CD8-positive, alpha-beta memory T cell (primary cell): Measurements from ENCODE around the gene NT5C2. TPM values are rescaled to one million over a fixed set of nuclear protein-coding genes. Genes with fewer than 3 reads are reported as not detected.
A peak's percentile ranks its signal among the peaks of the same experiment; 100 is the strongest.
"Not testable (repeated sequence)": the region's sequence is repeated elsewhere in the genome, so short reads cannot be mapped to it uniquely, and the experiment has no call there.

Source experiments
- CTCF ChIA-PET: fragments of 350-600 bp; sonication (Branson Sonifier 250); formaldehyde crosslinking; loops from one replicate; lab custom pipeline; 2021; ENCODE audit warnings: antibody characterized with exemption; lab: Charles Lee
- POLR2A ChIA-PET: fragments of 350-600 bp; sonication (Branson Sonifier 250); formaldehyde crosslinking; loops from one replicate; lab custom pipeline; 2021; ENCODE audit warnings: antibody characterized with exemption; lab: Charles Lee
- DNase-seq, 5 donors: peaks; one replicate each; pipeline versions ENCODE4 v3.0.0 to v3.0.0-alpha.2; 2020 to 2022; ENCODE audit warnings: mixed read lengths in 1 of 5
- H3K27ac ChIP-seq: one replicate; pipeline ENCODE4 v1.7.0; 2013; ENCODE audit warnings: low read depth, mild to moderate bottlenecking, low read length, moderate library complexity
- H3K27me3 ChIP-seq: 2 replicates; pipeline ENCODE4 v1.7.0; 2013; ENCODE audit warnings: low read length, mild to moderate bottlenecking; ENCODE audit not compliant: insufficient read depth, poor library complexity, severe bottlenecking
- H3K36me3 ChIP-seq: 2 replicates; pipeline ENCODE4 v1.7.0; 2013; ENCODE audit warnings: mild to moderate bottlenecking, low read length, moderate library complexity; ENCODE audit not compliant: insufficient read depth
- H3K4me1 ChIP-seq: 2 replicates; pipeline ENCODE4 v1.7.0; 2013; ENCODE audit warnings: mild to moderate bottlenecking, low read length, moderate library complexity; ENCODE audit not compliant: insufficient read depth
- H3K4me3 ChIP-seq: 2 replicates; pipeline ENCODE4 v1.7.0; 2013; ENCODE audit warnings: mild to moderate bottlenecking, low read length
- H3K9me3 ChIP-seq: 2 replicates; pipeline ENCODE4 v1.7.0; 2013; ENCODE audit warnings: mild to moderate bottlenecking, low read length
- H3K27ac Mint-ChIP-seq, 8 donors: one replicate each; pipeline ENCODE4 v1.8.0; 2020 to 2021; ENCODE audit warnings: mixed read lengths in 8 of 8, mild to moderate bottlenecking in 6 of 8, inconsistent platforms in 3 of 8, moderate library complexity in 3 of 8
- H3K27me3 Mint-ChIP-seq, 2 donors: one replicate each; pipeline ENCODE4 v1.8.0; 2020 to 2021; ENCODE audit warnings: mixed read lengths in 2 of 2, mild to moderate bottlenecking in 1 of 2, moderate library complexity in 1 of 2
- H3K36me3 Mint-ChIP-seq, 3 donors: one replicate each; pipeline ENCODE4 v1.8.0; 2020 to 2021; ENCODE audit warnings: mixed read lengths in 3 of 3, inconsistent platforms in 1 of 3, mild to moderate bottlenecking in 1 of 3
- H3K4me1 Mint-ChIP-seq, 3 donors: one replicate each; pipeline ENCODE4 v1.8.0; 2020 to 2021; ENCODE audit warnings: mixed read lengths in 3 of 3, inconsistent platforms in 1 of 3, mild to moderate bottlenecking in 1 of 3
- H3K4me3 Mint-ChIP-seq, 7 donors: one replicate each; pipeline ENCODE4 v1.8.0; 2020 to 2021; ENCODE audit warnings: mixed read lengths in 7 of 7, mild to moderate bottlenecking in 6 of 7, moderate library complexity in 4 of 7, inconsistent platforms in 2 of 7
- H3K9me3 Mint-ChIP-seq, 5 donors: one replicate each; pipeline ENCODE4 v1.8.0; 2020 to 2022; ENCODE audit warnings: mixed read lengths in 5 of 5, mild to moderate bottlenecking in 3 of 5, moderate library complexity in 2 of 5, inconsistent platforms in 1 of 5
- polyA plus RNA-seq: library from polyadenylated mRNA; unstranded; fragments of 300-500 nt; fragmentation: Illumina TruSeq; gene quantifications from one replicate; pipeline ENCODE4 v1.2.3, GENCODE V29; 2021
- total RNA-seq, 2 experiments: library from RNA; stranded (reverse); gene quantifications; one replicate each; pipeline ENCODE4 v1.2.3, GENCODE V29; 2021

The NT5C2 gene
- total and polyA plus RNA-seq, 3 experiments from 2014 or later: 45.9 to 59.8 (median 49.7) TPM

- CTCF ChIA-PET, H3K27me3 ChIP-seq, H3K27ac Mint-ChIP-seq, DNase-seq, H3K36me3 ChIP-seq, H3K27ac ChIP-seq, H3K9me3 ChIP-seq, H3K4me3 ChIP-seq, POLR2A ChIA-PET, H3K27me3 Mint-ChIP-seq, H3K4me1 ChIP-seq, H3K4me3 Mint-ChIP-seq, H3K9me3 Mint-ChIP-seq: not testable (repeated sequence)
- Mint-ChIP-seq H3K4me1 (peaks cover 10 to 16% (median 10%) of the 10 kb centered on the region in 3 donors), H3K36me3 (peaks cover 0 to 60% (median 9%) of the 10 kb centered on the region in 3 donors)
Measured at GRCh38 chr10:103174324-103174723, 18.7 kb downstream of the NT5C2 start.

GRCh38 chr10:103171278-103171677 lies 21.8 kb downstream of the NT5C2 start:
- H3K27me3 ChIP-seq: no peaks in the 10 kb centered on the region
- H3K36me3 Mint-ChIP-seq: peaks cover 0 to 56% (median 11%) of the 10 kb centered on the region in 3 donors
- CTCF ChIA-PET: no interaction called here
- peak overlapping the region in 1 of 8 donors; percentile 23 for H3K27ac Mint-ChIP-seq
- no peaks in the 10 kb centered on the region for H3K9me3 ChIP-seq
- peaks cover 3 to 5% (median 3%) of the 10 kb centered on the region in 3 donors for H3K4me1 Mint-ChIP-seq
- H3K4me3 Mint-ChIP-seq: no peak overlapping the region
- POLR2A ChIA-PET: no interaction called here
- no peak overlapping the region for H3K4me3 ChIP-seq
- no peaks in the 10 kb centered on the region for H3K27me3 Mint-ChIP-seq
- no peaks in the 10 kb centered on the region for H3K9me3 Mint-ChIP-seq
- no peaks in the 10 kb centered on the region for H3K4me1 ChIP-seq
- H3K27ac ChIP-seq: no peak overlapping the region
- DNase-seq: no peak
- H3K36me3 ChIP-seq: peaks cover 6% of the 10 kb centered on the region

GRCh38 chr10:103168438-103168837 lies 24.6 kb downstream of the NT5C2 start:
- Mint-ChIP-seq H3K9me3 (peaks cover 0 to 3% (median 3%) of the 10 kb centered on the region in 5 donors), H3K4me3 (no peak overlapping the region), H3K4me1 (peaks cover 0 to 3% (median 2%) of the 10 kb centered on the region in 3 donors), H3K27me3 (no peaks in the 10 kb centered on the region), H3K27ac (no peak overlapping the region), H3K36me3 (peaks cover 6 to 52% (median 11%) of the 10 kb centered on the region in 3 donors)
- CTCF ChIA-PET: interaction anchor here (0.7 kb wide), 1 partner anchor 76 kb away, joined by 3 read pairs; no protein-coding TSS in a partner anchor
- Histone ChIP-seq H3K36me3 (peaks cover 6% of the 10 kb centered on the region), H3K4me1 (no peaks in the 10 kb centered on the region), H3K27me3 (no peaks in the 10 kb centered on the region), H3K27ac (no peak overlapping the region), H3K9me3 (no peaks in the 10 kb centered on the region), H3K4me3 (no peak overlapping the region)
- POLR2A ChIA-PET: no interaction called here
- no peak for DNase-seq

- H3K27me3 ChIP-seq, H3K9me3 ChIP-seq, H3K4me1 Mint-ChIP-seq, DNase-seq, H3K4me3 ChIP-seq, H3K27ac Mint-ChIP-seq, H3K36me3 ChIP-seq, CTCF ChIA-PET, H3K4me1 ChIP-seq, H3K9me3 Mint-ChIP-seq, H3K27ac ChIP-seq, H3K27me3 Mint-ChIP-seq, H3K4me3 Mint-ChIP-seq, POLR2A ChIA-PET: not testable (repeated sequence)
- peaks cover 13 to 48% (median 13%) of the 10 kb centered on the region in 3 donors for H3K36me3 Mint-ChIP-seq
Measured at GRCh38 chr10:103167554-103167953, 25.5 kb downstream of the NT5C2 start.

- no peak overlapping the region for H3K27ac ChIP-seq
- H3K4me3 ChIP-seq: no peak overlapping the region
- ChIA-PET CTCF (no interaction called here), POLR2A (no interaction called here)
- H3K27me3 Mint-ChIP-seq: no peaks in the 10 kb centered on the region
- DNase-seq: no peak
- H3K36me3 Mint-ChIP-seq: peaks cover 13 to 52% (median 15%) of the 10 kb centered on the region in 3 donors
- peaks cover 0 to 3% (median 2%) of the 10 kb centered on the region in 3 donors for H3K4me1 Mint-ChIP-seq
- H3K4me3 Mint-ChIP-seq: no peak overlapping the region
- H3K36me3 ChIP-seq: no peaks in the 10 kb centered on the region
- H3K27me3 ChIP-seq: no peaks in the 10 kb centered on the region
- H3K9me3 ChIP-seq: no peaks in the 10 kb centered on the region
- no peaks in the 10 kb centered on the region for H3K4me1 ChIP-seq
- no peak overlapping the region for H3K27ac Mint-ChIP-seq
- peaks cover 0 to 3% (median 3%) of the 10 kb centered on the region in 5 donors for H3K9me3 Mint-ChIP-seq
Measured at GRCh38 chr10:103166523-103166922, 26.5 kb downstream of the NT5C2 start.

GRCh38 chr10:103163766-103164403 lies 29.2 kb downstream of the NT5C2 start:
- H3K27me3 Mint-ChIP-seq, CTCF ChIA-PET, H3K36me3 ChIP-seq, H3K4me1 ChIP-seq, H3K4me3 Mint-ChIP-seq, H3K4me3 ChIP-seq, DNase-seq, H3K9me3 Mint-ChIP-seq, H3K27ac ChIP-seq, POLR2A ChIA-PET, H3K27me3 ChIP-seq, H3K9me3 ChIP-seq: not testable (repeated sequence)
- peaks cover 3 to 16% (median 6%) of the 10 kb centered on the region in 3 donors for H3K4me1 Mint-ChIP-seq
- peaks cover 13 to 53% (median 13%) of the 10 kb centered on the region in 3 donors for H3K36me3 Mint-ChIP-seq
- H3K27ac Mint-ChIP-seq: peak overlapping the region in 1 of 8 donors; percentile 72

- H3K9me3 Mint-ChIP-seq: no peaks in the 10 kb centered on the region
- H3K4me1 Mint-ChIP-seq: peaks cover 14 to 30% (median 29%) of the 10 kb centered on the region in 3 donors
- H3K4me1 ChIP-seq: no peaks in the 10 kb centered on the region
- H3K27me3 ChIP-seq: no peaks in the 10 kb centered on the region
- peaks cover 0 to 1% of the 10 kb centered on the region in 2 donors for H3K27me3 Mint-ChIP-seq
- H3K27ac Mint-ChIP-seq: no peak overlapping the region
- no peak overlapping the region for H3K4me3 ChIP-seq
- H3K36me3 ChIP-seq: no peaks in the 10 kb centered on the region
- ChIA-PET CTCF (no interaction called here), POLR2A (no interaction called here)
- no peak overlapping the region for H3K4me3 Mint-ChIP-seq
- peaks cover 0 to 55% (median 7%) of the 10 kb centered on the region in 3 donors for H3K36me3 Mint-ChIP-seq
- DNase-seq: no peak
- H3K27ac ChIP-seq: no peak overlapping the region
- H3K9me3 ChIP-seq: no peaks in the 10 kb centered on the region
Measured at GRCh38 chr10:103157246-103157645, 35.8 kb downstream of the NT5C2 start.

GRCh38 chr10:103155471-103156085 lies 37.5 kb downstream of the NT5C2 start:
- H3K4me3 Mint-ChIP-seq: no peak overlapping the region
- H3K27ac Mint-ChIP-seq: peak overlapping the region in 2 of 8 donors; percentile 52 to 54

More at GRCh38 chr10:103155471-103156085, 37.5 kb downstream of the NT5C2 start:
- Histone ChIP-seq H3K36me3 (no peaks in the 10 kb centered on the region), H3K27me3 (no peaks in the 10 kb centered on the region), H3K27ac (no peak overlapping the region), H3K9me3 (no peaks in the 10 kb centered on the region), H3K4me3 (no peak overlapping the region), H3K4me1 (no peaks in the 10 kb centered on the region)
- ChIA-PET POLR2A (no interaction called here), CTCF (no interaction called here)
- DNase-seq: no peak
- Mint-ChIP-seq H3K36me3 (peaks cover 0 to 58% (median 6%) of the 10 kb centered on the region in 3 donors), H3K27me3 (peaks cover 0 to 1% of the 10 kb centered on the region in 2 donors), H3K9me3 (no peaks in the 10 kb centered on the region), H3K4me1 (peaks cover 14 to 30% (median 28%) of the 10 kb centered on the region in 3 donors)
